Stimulated activated CD8-positive, alpha-beta memory T cell treated with anti-CD3 and anti-CD28 coated beads, Interleukin-7, amount 100 ng/mL, for 1 hour (primary cell): Measurements from ENCODE around the gene NHS.

Experiments used
- DNase-seq, 2 donors: peaks; one replicate each; pipeline ENCODE4 v3.0.0-alpha.2; 2020; ENCODE audit warnings: low read depth in 2 of 2

The NHS gene

DNA sequence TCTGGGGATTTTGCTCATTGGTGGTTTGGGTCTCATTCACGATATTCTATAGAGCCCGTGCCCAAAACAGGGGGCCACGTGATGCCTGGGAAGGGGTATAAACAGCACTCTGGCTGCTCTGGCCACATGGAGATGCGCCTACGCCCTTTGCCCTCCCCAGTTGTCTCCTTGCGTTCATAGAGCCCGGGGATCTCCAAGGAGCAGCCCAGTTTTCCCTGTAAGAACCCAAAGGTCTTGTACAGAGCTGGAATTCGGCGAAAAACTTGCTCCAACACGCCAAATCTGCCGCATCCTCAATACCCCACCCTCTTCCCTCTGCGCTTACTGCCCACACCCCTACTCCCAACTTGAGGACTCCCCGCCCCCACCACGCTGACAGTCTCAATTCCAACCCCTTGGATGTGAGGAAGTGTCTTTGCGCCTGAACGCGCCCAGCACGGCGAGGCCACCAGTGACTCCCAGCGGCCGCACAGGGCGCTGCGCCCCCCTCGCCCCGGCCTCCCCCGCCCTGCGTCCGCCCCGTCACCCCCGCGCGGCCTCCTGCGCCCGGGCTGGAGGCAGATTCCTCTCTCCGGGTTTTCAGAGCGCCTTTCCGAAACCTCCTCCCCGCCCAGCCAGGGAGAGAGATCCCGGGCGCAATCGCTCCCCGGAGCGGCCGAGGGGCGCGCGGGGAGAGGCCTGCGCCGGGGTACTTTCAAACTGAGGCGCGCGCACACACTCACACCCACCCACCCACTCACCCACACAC is at the start of gene NHS:
Gene NHS, plus strand, starts transcription at position 582 of the 748 bp plus-strand sequence. CDS start 558 bp downstream, outside the sequence.
- DNase-seq = no peak

GRCh38 chrX:17328837-17329236 is 46.2 kb upstream of the NHS start:
- DNase-seq = no peak

GRCh38 chrX:17336377-17336776 is 38.6 kb upstream of the NHS start:
- DNase-seq = no peak

DNA sequence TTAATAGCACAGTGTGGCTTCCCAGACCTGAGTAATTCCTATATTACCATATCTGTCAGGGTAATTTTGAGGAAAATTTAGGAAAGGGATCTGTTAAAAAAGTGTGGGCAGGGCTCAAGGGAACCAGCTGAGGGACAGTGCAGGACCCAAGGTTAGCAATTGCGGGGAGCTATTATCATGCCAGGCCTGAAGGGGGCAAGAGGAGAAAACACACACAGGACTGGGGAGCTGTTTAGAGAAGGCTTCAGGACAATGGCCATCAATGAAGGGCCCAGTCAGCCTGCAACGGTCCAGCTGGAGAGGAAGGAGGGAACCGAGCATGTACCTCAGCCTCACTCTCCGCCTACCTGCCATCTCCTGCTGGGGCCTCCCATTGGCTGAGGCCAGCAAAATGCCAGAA is 19.0 kb upstream of the NHS start:
- DNase-seq = no peak

GRCh38 chrX:17359500-17359899 is 15.5 kb upstream of the NHS start:
- DNase-seq = no peak

- no peak for DNase-seq
Observed at GRCh38 chrX:17361620-17362019, 13.4 kb upstream of the NHS start.

DNA sequence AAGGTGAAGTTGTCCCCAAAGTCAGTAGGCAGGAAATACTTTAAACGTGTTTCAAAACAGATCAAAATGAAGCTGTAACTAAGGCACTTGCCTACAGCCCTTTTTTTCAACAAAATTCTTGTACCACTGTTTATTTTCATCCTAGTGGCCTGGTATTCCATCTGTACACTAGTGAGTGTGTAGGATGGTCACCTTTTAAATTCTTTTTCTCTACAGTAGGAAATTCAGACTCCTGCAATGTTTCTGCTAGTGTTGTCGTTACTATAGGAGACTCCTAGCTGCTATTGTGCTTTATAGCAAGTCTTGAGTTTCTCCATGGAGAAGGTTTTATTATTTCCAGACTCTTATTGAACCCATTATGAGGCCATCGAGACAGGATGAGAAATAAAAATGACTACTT is 7.0 kb upstream of the NHS start:
- no peak for DNase-seq

DNA sequence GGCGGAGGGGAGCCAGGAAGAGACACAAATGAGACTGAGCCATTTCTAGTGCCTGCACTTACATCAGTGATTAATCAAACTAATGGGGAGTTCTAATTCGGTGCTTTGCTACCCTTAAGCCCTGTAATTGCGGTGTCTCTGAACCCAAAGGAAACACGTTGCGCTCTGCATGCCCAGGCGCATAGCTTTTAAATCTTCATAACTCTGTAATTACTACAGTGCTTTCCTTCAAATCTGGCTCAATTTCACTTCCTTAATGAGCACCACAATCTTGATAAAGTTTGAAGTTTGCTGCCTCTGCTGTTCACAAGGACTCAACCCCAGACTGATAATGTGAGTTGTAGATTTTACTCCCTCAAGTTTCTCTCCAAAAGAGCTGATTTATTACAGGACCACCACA is 5.7 kb upstream of the NHS start:
- no peak for DNase-seq

GRCh38 chrX:17370191-17370590 is 4.8 kb upstream of the NHS start:
- DNase-seq = no peak

- DNase-seq = no peak
Observed at GRCh38 chrX:17372052-17372451, 2.9 kb upstream of the NHS start.

GRCh38 chrX:17373337-17373736 is 1.7 kb upstream of the NHS start:
- DNase-seq = no peak

- no peak for DNase-seq
Observed at GRCh38 chrX:17375367-17375636, 302 bp downstream of the NHS start.

- no peak for DNase-seq
Observed at GRCh38 chrX:17375637-17376430, 834 bp downstream of the NHS start.

GRCh38 chrX:17376431-17377077 is 1.6 kb downstream of the NHS start:
- DNase-seq = no peak

DNA sequence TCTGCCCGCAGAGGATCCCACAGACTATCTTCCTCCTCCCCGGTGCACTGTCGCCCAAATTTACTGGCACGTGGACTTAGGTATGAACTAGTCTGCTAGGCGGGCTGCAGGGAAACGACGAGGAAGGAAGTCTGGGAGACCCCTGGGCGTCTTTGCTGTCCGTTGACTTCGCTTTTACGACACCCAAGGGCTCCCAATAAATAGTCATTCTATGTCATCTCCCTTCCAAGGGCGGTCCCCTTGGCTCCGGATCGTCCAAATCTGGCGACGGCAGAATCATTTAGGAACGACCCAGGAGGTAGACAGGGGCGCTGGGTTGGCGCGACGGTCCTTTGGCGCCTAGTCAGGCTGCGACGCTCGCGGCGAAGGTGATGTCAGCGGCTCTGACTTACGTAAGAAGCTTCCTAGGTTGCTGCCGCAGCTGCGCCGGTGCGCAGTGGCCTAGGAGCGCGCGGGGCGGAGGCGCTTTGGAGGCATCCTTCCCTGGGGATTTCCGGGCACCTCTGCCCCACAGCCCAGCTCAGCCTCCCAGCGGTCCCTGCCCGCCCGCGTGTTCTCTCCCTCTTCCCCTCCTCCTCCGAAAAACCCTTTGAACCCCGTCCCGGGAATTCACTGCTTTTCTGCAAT is 2.2 kb downstream of the NHS start:
- no peak for DNase-seq

DNA sequence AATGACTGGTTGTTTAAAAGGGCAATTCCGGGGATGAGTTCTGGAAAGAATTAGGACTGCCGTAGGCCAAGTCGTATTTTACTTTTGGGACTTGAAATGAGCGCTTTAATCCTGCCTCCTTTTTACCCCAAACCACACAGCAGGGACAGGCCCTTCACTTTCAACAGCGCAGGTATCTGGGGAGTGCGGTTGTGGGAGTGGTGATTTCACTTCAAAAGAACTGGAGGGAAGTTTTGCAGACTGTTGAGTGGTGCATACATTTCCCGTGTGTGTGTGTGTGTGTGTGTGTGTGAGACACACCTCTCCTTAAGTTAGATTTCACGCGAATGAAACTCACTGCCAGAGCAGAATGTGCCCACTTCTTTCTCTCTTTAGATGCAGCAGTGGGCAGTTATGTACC is 2.8 kb downstream of the NHS start:
- DNase-seq = no peak

- no peak for DNase-seq
Observed at GRCh38 chrX:17380221-17380620, 5.2 kb downstream of the NHS start.

GRCh38 chrX:17390419-17390850 is 15.4 kb downstream of the NHS start:
- DNase-seq = no peak

DNA sequence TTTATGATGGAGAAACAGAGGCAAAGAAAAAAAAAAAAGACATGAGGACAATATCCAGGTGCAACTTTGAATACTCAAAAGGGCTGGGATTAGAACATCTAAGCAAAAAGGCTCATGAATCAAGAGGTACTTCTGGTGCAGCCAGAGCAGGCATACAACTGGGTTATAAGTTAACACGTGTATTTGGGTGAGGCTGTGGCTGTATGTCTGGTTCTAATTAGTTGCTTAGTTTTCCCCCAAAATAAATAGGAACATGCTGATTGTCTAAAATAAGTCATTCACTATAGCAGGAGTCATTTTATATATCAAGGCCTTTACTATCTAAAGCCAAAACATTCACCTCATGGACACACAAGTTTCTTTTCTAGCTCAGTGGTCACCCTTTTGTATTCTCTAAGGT is 20.2 kb downstream of the NHS start:
- no peak for DNase-seq

DNA sequence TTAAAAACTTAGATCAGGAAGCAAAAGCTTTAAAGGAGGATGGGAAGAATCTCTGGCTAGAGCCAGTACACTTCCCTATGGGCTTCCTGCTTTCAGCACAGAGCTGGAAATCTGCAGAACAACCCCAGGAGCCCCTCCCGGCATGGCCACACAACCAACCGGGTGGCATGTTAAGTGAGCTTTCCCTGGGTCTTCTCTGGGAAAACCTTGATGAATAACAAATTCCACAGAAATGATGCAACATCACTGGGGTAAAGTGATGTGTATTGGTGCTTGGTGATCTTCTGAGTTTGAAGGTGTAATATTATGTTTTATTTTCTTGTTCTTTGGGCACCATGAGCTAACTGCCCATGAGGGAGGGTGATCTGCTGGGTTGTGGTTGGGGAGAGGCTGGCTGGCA is 22.1 kb downstream of the NHS start:
- DNase-seq = no peak

DNA sequence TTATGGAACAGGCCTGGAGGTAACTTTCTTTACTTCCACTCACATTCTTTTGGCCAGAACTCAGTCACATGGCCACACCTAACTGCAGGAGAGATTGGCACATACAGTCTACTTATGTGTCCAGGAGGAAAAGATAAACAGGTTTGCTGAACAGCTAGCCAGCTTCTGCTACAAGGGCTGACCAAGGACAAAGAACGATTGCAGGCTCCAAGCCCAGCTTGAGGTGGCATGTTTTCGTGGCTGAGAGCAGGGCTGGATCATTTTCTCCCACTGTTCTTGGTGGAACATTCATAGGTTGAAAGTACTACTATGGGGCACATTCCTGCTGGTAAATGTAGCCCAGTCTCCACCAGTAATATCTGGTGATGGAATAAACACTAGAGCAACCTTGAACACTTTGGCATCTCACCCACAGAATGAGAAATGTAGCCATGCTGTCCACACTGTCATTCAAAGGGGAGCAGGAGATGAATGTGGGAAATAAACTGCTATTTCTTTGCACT is 28.2 kb downstream of the NHS start:
- DNase-seq = no peak

DNA sequence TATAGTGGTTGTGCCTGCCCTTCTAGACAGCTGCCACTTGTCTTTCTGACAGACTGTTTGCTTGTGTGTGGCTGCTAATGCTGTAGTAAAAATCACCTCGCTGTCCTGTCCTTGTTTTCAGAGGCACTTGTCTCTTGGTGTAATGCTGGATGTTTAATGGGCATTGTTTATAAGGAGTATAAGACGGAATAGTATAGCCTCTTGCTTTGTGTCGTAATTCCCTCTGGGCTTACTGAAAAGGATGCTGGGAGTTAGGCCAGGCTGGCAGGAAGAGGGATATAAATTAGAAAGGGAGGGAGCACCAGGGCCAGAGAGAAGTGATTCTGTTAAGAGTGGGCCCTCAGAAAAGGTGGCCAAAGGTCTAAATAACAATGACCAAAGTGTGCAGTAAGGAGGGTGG is 29.0 kb downstream of the NHS start:
- no peak for DNase-seq
